Measurements from ENCODE around the gene HOXC12.

Gene HOXC12

GRCh38 chr12:53966085-53966384 lies 11.3 kb downstream of the HOXC12 start (continued):
- TF ChIP-seq ZNF8 (CRISPR knock-in tag; IDR thresholded peaks at IDR 0.05) = no peak
- TF ChIP-seq TCF4 (CRISPR knock-in tag; IDR thresholded peaks at IDR 0.05; ENCODE audit: borderline replicate concordance) = no peak
- TF ChIP-seq ARNTL (CRISPR knock-in tag; IDR thresholded peaks at IDR 0.05; ENCODE audit: borderline replicate concordance, low read depth) = no peak

- TF ChIP-seq PATZ1 (CRISPR knock-in tag; IDR thresholded peaks at IDR 0.05; ENCODE audit: borderline replicate concordance) = no peak
- no peak for TF ChIP-seq GLIS3 (CRISPR knock-in tag; IDR thresholded peaks at IDR 0.05)
- no peak for TF ChIP-seq ZNF70 (CRISPR knock-in tag; IDR thresholded peaks at IDR 0.05)
- TF ChIP-seq CREB5 (CRISPR knock-in tag; IDR thresholded peaks at IDR 0.05; ENCODE audit: low read depth) = no peak
- no peak for TF ChIP-seq TSHZ2 (CRISPR knock-in tag; IDR thresholded peaks at IDR 0.05)
- TF ChIP-seq ESRRG (CRISPR knock-in tag; IDR thresholded peaks at IDR 0.05) = no peak
- no peak for TF ChIP-seq POU6F1 (CRISPR knock-in tag; IDR thresholded peaks at IDR 0.05; ENCODE audit: borderline replicate concordance, low read depth)
- TF ChIP-seq CSRNP3 (CRISPR knock-in tag; IDR thresholded peaks at IDR 0.05) = no peak
- no peak for TF ChIP-seq TOX (CRISPR knock-in tag; IDR thresholded peaks at IDR 0.05; ENCODE audit: borderline replicate concordance)
- TF ChIP-seq ZNF8 (CRISPR knock-in tag; IDR thresholded peaks at IDR 0.05) = no peak
- TF ChIP-seq TCF4 (CRISPR knock-in tag; IDR thresholded peaks at IDR 0.05; ENCODE audit: borderline replicate concordance) = no peak
- no peak for TF ChIP-seq ARNTL (CRISPR knock-in tag; IDR thresholded peaks at IDR 0.05; ENCODE audit: borderline replicate concordance, low read depth)
- TF ChIP-seq RARB (CRISPR knock-in tag; IDR thresholded peaks at IDR 0.05) = no peak
- no peak for TF ChIP-seq ZC3H10 (CRISPR knock-in tag; IDR thresholded peaks at IDR 0.05)
- no peak; the same call in 2 of the 3 replicates for ATAC-seq
Measured at GRCh38 chr12:53966385-53967133, 11.9 kb downstream of the HOXC12 start.

GRCh38 chr12:53967421-53967925 lies 12.8 kb downstream of the HOXC12 start:
- ATAC-seq = no peak
- no peak for TF ChIP-seq CREB5 (CRISPR knock-in tag; IDR thresholded peaks at IDR 0.05; ENCODE audit: low read depth)
- no peak for TF ChIP-seq ZFP3 (CRISPR knock-in tag; IDR thresholded peaks at IDR 0.05)
- TF ChIP-seq SNAI2 (CRISPR knock-in tag; IDR thresholded peaks at IDR 0.05) = no peak
- no peak for TF ChIP-seq ESRRG (CRISPR knock-in tag; IDR thresholded peaks at IDR 0.05)
- no peak for TF ChIP-seq GLIS3 (CRISPR knock-in tag; IDR thresholded peaks at IDR 0.05)
- TF ChIP-seq PPARA (CRISPR knock-in tag; IDR thresholded peaks at IDR 0.05; ENCODE audit: borderline replicate concordance) = no peak
- TF ChIP-seq ISL1 (CRISPR knock-in tag; IDR thresholded peaks at IDR 0.05) = no peak
- no peak for TF ChIP-seq ZC3H10 (CRISPR knock-in tag; IDR thresholded peaks at IDR 0.05)
- TF ChIP-seq ZNF565 (CRISPR knock-in tag; conservative IDR thresholded peaks at IDR 0.05; ENCODE audit: low read depth) = no peak
- no peak for TF ChIP-seq BACH2 (CRISPR knock-in tag; IDR thresholded peaks at IDR 0.05; ENCODE audit: borderline replicate concordance)
- no peak for TF ChIP-seq ZFP30 (CRISPR knock-in tag; IDR thresholded peaks at IDR 0.05)
- TF ChIP-seq POU6F1 (CRISPR knock-in tag; IDR thresholded peaks at IDR 0.05; ENCODE audit: borderline replicate concordance, low read depth) = no peak
- no peak for TF ChIP-seq TOX (CRISPR knock-in tag; IDR thresholded peaks at IDR 0.05; ENCODE audit: borderline replicate concordance)
- TF ChIP-seq OSR1 (CRISPR knock-in tag; IDR thresholded peaks at IDR 0.05) = no peak
- no peak for TF ChIP-seq CSDC2 (CRISPR knock-in tag; IDR thresholded peaks at IDR 0.05)
- no peak for TF ChIP-seq RARB (CRISPR knock-in tag; IDR thresholded peaks at IDR 0.05)
- TF ChIP-seq ARNTL (CRISPR knock-in tag; IDR thresholded peaks at IDR 0.05; ENCODE audit: borderline replicate concordance, low read depth) = no peak
- TF ChIP-seq CSRNP3 (CRISPR knock-in tag; IDR thresholded peaks at IDR 0.05) = no peak
